ENCODE measurements around the gene NFE2L3. TPM values are rescaled to one million over a fixed set of nuclear protein-coding genes. Genes with fewer than 3 reads are reported as not detected.
A peak's percentile ranks its signal among the peaks of the same experiment; 100 is the strongest.

Gene NFE2L3
- total and polyA plus RNA-seq, 2 of the 4 experiments (the other 2 are of a cell fraction): 28.0 to 43.2 TPM

DNA sequence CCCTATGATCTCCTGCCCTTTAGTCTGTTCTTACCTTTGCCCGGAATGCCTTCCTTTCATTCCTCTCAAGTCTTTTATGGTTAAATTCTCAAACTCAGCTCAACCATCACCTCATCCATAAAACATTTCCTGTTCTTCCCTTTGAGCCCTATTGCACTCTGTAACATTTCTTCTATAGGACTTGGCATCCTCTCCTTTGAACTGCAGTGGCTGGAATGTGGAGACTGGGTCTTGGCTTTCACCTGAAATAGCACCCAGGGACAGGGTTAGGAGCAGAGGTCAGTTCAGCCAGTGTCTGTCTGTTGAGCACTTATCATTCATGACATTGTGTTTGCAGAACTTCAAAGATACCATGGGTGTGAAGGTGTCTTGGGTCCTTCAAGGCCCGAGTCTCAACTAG is 7.2 kb downstream of the NFE2L3 start:
- peak overlapping the region; percentile 58; the same call in 1 of the 2 replicates for H3K23ac ChIP-seq (ENCODE audit: low read depth, low read length)
- H3K56ac ChIP-seq (ENCODE audit: extremely low read depth, insufficient read depth, low read length): no peak overlapping the region
- no peaks in the 10 kb centered on the region for H3K9me3 ChIP-seq (ENCODE audit: control insufficient read depth, insufficient read depth, low read length)
- 14% methylated on average over 2 of the region's 2 CpGs; no CpG with 5 or more reads in 1 of the 2 experiments for whole genome bisulfite sequencing, 2 experiments (ENCODE audit: extremely low coverage in 2 of 2, insufficient read length in 1 of 2)
- H2BK120ac ChIP-seq (ENCODE audit: low read depth, low read length): peak overlapping the region; percentile 79
- H4K5ac ChIP-seq (ENCODE audit: low read depth, low read length): no peak overlapping the region
- in situ Hi-C loops (cut with MboI; ENCODE audit: low sequenced_read_pairs): no loop called here
- H3K4me1 ChIP-seq (ENCODE audit: control insufficient read depth, insufficient read depth, low read length): peaks cover 22% of the 10 kb centered on the region
- no peak overlapping the region for H3K9ac ChIP-seq (ENCODE audit: low read depth, low read length)
- H4K8ac ChIP-seq (ENCODE audit: low read depth in 2 of 2, low read length in 2 of 2): peak overlapping the region in 1 of 2 experiments; percentile 44; a peak in 1 of 4 replicates
- peak overlapping the region; percentile 84 for H3K4ac ChIP-seq (ENCODE audit: low read depth, low read length)
- no peak for ATAC-seq (ENCODE audit: low read depth)
- H2BK20ac ChIP-seq (ENCODE audit: low read depth, low read length): peak overlapping the region; percentile 84; the same call in 1 of the 2 replicates
- H3K27ac ChIP-seq (ENCODE audit: insufficient read depth, low read length): no peak overlapping the region
- H3K27me3 ChIP-seq (ENCODE audit: control insufficient read depth, insufficient read depth, low read length): no peaks in the 10 kb centered on the region
- peak overlapping the region; percentile 69; the same call in 1 of the 3 replicates for H2BK15ac ChIP-seq (ENCODE audit: low read depth, low read length)
- peaks cover 33% of the 10 kb centered on the region for H3K9me1 ChIP-seq (ENCODE audit: insufficient read depth, low read length)
- H3K79me1 ChIP-seq (ENCODE audit: low read depth in 1 of 2, low read length in 2 of 2): peaks cover 13 to 60% of the 10 kb centered on the region in 2 experiments
- DNase-seq: no peak
- H3K36me3 ChIP-seq (ENCODE audit: control insufficient read depth, insufficient read depth, low read length): no peaks in the 10 kb centered on the region
- H4K91ac ChIP-seq (ENCODE audit: insufficient read depth, low read depth, low read length): peak overlapping the region; percentile 4; the same call in 1 of the 2 replicates
- H3K4me2 ChIP-seq (ENCODE audit: low read depth, low read length): peak overlapping the region; percentile 25; the same call in 1 of the 2 replicates
- no peak overlapping the region for H2AK9ac ChIP-seq (replicated peaks; ENCODE audit: low read depth, low read length, poor library complexity)
- peak overlapping the region; percentile 65; the same call in 1 of the 2 replicates for H3K18ac ChIP-seq (ENCODE audit: low read depth, low read length)
- ChIA-PET POLR2A (ENCODE audit: unreplicated experiment) (no interaction called here), CTCF (interaction anchor here (1.0 to 1.5 kb wide), 2 partner anchors 16 to 985 kb away, joined by 3 to 4 read pairs; no protein-coding TSS in a partner anchor)
- H2AK5ac ChIP-seq (ENCODE audit: low read depth, low read length): 0 out of 2 replicates have a peak overlapping the region, but pooled peaks have one; percentile 66
- H4K20me1 ChIP-seq (ENCODE audit: insufficient read depth, low read length): no peaks in the 10 kb centered on the region
- dilution Hi-C loops (cut with HindIII; ENCODE audit: low sequenced_read_pairs, unreplicated experiment): no loop called here
- peak overlapping the region; percentile 71 for H2BK5ac ChIP-seq (ENCODE audit: low read depth, low read length, poor library complexity, severe bottlenecking)
- no peak for TF ChIP-seq CTCF (conservative IDR thresholded peaks at IDR 0.05; ENCODE audit: low read depth, low read length)
- no peak for TF ChIP-seq MAZ (IDR thresholded peaks at IDR 0.05; ENCODE audit: borderline replicate concordance, low read depth, low read length)
- no peak for TF ChIP-seq CEBPB (IDR thresholded peaks at IDR 0.05; ENCODE audit: low read depth, low read length)
- no peak for TF ChIP-seq FOS (IDR thresholded peaks at IDR 0.05; ENCODE audit: low read depth, low read length)
- TF ChIP-seq ELK1 (IDR thresholded peaks at IDR 0.05; ENCODE audit: borderline replicate concordance, low read depth, low read length): no peak
- no peak for TF ChIP-seq BHLHE40 (IDR thresholded peaks at IDR 0.05; ENCODE audit: low read depth, low read length)
- no peak for TF ChIP-seq USF2 (IDR thresholded peaks at IDR 0.05; ENCODE audit: low read depth, low read length)
- no peak for TF ChIP-seq SMC3 (IDR thresholded peaks at IDR 0.05; ENCODE audit: low read depth, low read length)
- no peak for TF ChIP-seq MAFK (IDR thresholded peaks at IDR 0.05; ENCODE audit: low read depth, low read length)
- TF ChIP-seq RAD21 (IDR thresholded peaks at IDR 0.05; ENCODE audit: low read length): no peak
- H3K14ac ChIP-seq (replicated peaks; ENCODE audit: low read depth, low read length): peak overlapping the region; percentile 61
- H2AFZ ChIP-seq (replicated peaks; ENCODE audit: low read length, poor library complexity): peak overlapping the region; percentile 6
- H3K4me3 ChIP-seq (ENCODE audit: insufficient read depth, low read depth, low read length): no peak overlapping the region
- intact Hi-C loops (cut with micrococcal nuclease): no loop called here
- BruUV-seq (replicated peaks): no TSS peak
